Inflammatory macrophage treated with lipopolysaccharide for 1 hour (primary cell): ENCODE data around the gene ANGPT4.
"Not testable (repeated sequence)": the region's sequence is repeated elsewhere in the genome, so short reads cannot be mapped to it uniquely, and the experiment has no call there.

Experiments used
- DNase-seq, 2 donors: peaks; one replicate each; pipeline ENCODE4 v3.0.0-alpha.2; 2020 to 2022

The ANGPT4 gene

GRCh38 chr20:840858-841567 lies 75.1 kb downstream of the ANGPT4 start:
- DNase-seq, result no peak

DNA sequence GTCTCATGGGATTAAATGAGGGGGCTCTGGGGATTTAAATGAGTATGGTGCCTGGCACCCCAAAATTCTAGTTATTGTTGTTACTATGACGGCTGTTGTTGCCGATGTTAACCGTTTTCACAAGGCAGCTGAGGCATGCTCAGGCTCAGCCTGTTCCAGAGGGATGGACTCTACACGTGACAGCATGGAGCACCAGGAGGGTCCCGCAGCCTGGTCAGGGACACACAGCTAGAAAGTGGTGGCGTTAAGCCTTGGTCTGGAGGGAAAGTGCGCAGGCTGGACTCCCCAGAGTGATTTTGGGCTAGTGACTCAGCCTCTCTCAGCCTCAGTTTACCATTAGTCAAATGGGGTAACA lies 75.7 kb downstream of the ANGPT4 start:
- DNase-seq, result no peak

- no peak for DNase-seq
These were observed 76.5 kb downstream of the ANGPT4 start for GRCh38 chr20:839626-840025.

GRCh38 chr20:839015-839414 lies 77.1 kb downstream of the ANGPT4 start:
- DNase-seq, result no peak

- no peak for DNase-seq
These were observed 79.9 kb downstream of the ANGPT4 start for GRCh38 chr20:836190-836589.

DNA sequence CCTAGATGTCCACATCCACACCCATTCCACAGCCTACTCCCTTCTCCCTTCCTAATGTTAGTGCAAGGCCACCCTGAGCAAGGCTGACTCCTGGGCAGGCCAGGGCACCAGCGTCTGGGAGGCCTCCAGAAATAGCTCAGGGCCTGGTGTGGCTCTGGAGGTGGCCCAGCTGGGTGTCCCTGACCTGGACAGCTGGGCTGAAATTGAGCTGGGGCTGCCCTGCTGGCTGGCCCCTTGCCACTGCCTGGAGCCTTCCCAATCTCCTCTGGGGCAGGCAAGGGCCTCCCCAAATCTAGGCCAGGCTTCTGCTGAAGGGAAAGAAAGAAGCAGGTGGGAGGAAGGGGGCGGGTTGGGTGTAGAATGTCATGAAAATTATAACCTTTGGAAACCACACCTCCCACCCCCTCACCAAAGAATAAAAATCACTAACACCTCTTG lies 80.5 kb downstream of the ANGPT4 start:
- DNase-seq, result no peak

DNA sequence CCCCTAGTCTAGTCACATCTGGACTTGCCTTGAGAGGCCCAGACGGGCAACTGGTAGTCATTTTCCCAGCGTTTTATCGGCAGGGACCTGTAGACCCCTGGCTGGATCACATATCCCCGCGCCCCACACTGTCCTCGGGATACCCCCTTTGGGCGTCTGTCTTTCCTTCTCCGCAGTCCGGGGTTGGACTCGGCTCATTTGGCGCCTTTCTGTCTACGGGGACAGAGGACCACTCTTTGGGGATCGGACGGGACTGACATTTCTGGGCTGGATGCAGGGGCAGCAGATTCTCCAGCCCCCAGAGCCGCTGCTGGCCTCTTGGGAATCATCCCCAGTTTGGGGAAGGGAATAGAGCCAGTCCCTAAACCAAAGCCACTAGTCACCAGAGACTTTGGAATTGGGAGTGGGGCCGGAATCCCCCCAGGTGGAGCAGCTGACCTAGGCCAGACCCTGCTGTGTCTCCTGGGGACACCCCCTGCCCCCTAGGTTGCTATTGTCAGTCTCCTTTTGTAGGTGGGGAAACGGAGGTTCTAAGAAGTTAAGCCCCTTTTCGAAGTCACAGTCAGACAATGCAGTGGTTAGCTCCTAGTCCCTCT lies 81.9 kb downstream of the ANGPT4 start:
- no peak for DNase-seq

DNA sequence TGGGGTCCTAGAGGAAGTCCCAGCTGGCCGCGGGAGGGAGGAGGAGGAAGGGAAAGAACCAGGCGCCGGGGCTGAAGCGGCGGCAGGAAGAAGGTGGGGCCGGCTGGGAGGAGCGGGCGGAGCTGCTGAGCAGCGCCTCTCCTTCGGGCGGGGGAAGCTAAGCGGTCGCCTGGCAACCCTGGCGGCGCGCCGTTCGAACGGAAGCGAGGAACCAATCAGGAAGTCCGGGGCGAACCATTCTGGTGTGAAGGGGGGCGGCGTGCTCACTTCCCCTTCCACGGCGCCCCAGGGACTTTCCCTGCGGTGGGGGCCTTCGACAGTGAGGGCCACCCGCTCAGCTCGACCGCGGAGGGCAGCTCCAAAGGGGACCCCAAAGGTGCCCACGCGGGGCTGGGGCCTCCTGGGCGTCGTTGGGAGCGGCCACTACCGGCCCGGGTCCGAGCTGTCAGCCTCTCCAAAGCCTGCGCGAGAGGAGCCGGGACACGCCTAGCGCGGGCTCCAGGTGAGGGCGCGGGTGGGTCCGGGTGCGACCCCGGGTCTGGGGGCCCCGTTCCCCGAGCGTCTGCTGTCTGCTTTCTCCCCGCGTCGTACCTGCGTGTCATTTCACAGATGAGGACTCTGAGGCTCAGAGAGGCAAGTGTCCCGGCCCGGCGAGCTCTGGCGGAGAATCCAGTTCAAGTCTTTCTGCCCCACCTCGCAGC lies 82.5 kb downstream of the ANGPT4 start, which contains the start of gene FAM110A:
Gene FAM110A, plus strand, starts transcription at position 266 of the 701 bp plus-strand sequence. CDS start 11,090 bp downstream, outside the sequence.
- DNase-seq, result peak; percentile 95 to 99

- DNase-seq, result no peak
These were observed 83.0 kb downstream of the ANGPT4 start for GRCh38 chr20:833121-833449.

DNA sequence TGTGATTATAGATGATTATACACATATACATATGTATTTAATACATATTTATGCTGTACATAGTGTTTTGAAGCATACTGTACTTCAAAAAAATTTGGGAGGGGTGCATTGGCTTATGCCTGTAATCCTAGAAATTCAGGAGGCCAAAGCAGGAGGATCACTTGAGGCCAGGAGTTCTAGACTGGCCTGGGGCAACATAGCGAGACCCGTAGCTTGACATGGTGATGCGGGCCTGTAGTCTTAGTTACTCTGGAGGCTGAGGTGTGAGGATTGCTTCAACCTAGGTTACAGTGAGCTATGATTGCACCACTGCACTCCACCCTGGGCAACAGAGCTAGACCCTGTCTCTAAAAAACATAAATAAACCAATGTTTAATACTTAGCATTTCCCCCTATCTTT lies 84.2 kb downstream of the ANGPT4 start:
- no peak for DNase-seq

GRCh38 chr20:831251-831650 lies 84.9 kb downstream of the ANGPT4 start:
- no peak for DNase-seq

DNA sequence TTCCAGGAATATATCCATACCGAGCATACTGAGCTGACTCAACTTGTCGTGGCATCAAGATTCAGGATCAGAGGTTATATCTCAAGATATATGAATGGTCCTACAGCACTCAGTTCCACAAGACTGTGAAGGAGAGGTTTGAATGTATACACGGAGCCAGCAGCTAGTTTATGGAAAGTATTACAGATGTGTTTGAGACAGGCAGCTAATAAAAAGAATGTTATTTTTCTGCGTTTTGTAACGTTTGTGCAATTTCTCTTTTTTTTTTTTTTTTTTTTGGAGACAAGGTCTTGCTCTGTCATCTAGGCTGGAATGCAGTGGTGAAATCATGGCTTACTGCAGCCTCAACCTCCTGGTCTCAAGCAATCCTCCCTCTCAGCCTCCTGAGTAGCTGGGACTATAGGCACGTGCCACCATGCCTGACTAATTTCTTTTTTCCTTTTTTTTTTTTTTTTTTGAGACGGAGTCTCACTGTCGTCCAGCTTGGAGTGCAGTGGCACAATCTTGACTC lies 86.1 kb downstream of the ANGPT4 start:
- peak in 1 of 2 donors; percentile 72 for DNase-seq

DNA sequence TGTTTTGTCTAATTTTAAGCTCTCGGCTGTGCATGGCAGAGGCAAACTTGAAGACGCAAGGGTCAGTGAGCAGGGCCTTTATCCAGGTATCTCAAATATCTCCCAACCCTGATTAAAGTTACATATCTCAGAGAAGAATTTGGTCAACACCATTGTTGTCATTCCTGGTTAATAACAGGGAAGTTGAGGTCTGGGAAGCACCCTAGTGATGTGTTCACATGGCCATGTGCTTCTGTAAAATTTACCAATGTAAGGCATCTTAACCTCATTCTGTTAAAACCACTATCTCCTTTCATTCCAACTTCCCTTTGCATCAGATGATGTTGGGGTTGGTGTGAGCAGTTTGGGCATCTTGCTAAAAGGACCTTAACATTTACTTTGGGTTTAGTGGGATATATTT lies 86.6 kb downstream of the ANGPT4 start:
- DNase-seq, result peak; percentile 75 to 93

DNA sequence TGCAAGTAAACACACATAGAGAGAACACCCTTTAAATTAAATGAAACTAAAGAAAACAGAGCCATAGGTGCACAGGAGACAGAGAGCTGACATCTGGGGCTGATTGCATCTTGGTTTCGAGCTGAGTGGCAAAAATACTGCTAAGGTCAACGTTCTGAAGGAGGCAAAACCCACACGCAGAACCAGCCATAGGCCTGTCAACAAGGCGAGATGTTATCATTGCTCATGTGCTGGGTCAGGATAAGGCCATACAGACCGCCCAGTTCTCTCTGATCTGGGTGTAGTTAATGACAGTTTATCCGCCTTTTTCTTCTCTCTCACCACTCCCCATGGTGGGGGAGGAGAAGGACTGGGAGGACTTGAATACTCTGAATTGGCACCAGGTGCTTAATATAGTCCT lies 87.1 kb downstream of the ANGPT4 start:
- DNase-seq, result peak in 1 of 2 donors; percentile 25

DNA sequence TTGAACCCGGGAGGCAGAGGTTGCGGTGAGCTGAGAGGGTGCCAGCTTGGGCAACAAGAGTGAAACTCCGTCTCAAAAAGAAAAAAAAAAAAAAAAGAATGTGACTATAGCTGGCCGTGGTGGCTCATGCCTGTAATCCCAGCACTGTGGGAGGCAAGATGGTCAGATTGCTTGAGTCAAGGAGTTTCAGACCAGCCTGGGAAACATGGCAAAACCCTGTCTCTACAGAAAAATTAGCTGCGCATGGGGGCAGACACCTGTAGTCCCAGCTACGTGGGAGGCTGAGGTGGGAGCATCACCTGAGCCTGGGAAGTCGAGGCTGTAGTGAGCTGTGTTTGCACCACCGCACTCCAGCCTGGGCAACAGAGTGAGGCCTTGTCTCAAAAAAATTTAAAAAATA lies 88.2 kb downstream of the ANGPT4 start:
- not testable (repeated sequence) for DNase-seq

- DNase-seq, result no peak
These were observed 89.3 kb downstream of the ANGPT4 start for GRCh38 chr20:826695-827323.

DNA sequence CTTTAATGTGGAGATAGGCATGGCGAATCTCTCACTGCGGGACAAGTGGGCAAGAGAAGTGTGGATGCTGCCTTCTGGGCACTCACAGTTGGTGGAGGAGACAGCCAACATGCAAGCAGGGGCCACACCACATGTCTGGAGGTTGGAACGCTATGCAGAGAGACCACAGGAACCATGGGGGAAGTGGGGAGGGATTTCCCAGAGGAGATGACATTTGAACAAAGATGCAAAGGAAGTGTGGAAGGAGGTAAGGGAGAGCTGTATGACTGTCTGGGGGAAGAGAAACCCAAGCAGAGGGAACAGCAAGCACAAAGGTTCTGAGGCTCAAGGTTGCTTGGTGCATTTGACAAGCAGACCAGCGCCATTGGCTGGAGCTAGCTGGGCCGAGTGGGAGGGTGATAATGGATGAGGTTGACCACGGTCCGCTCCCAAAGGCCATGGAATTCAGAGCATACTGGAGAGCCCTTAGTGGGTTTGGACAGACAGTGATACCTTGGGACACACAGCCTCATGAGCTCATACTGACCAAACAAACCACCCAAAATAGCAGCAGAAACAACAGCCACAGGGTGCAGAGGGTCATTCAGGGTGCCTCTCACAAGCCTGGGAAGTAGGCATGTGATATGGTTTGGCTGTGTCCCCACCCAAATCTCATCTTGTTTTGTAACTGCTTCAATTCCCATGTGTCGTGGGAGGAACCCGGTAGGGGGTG lies 90.3 kb downstream of the ANGPT4 start:
- DNase-seq, result peak in 1 of 2 donors; percentile 41

GRCh38 chr20:824916-825315 lies 91.2 kb downstream of the ANGPT4 start:
- no peak for DNase-seq

DNA sequence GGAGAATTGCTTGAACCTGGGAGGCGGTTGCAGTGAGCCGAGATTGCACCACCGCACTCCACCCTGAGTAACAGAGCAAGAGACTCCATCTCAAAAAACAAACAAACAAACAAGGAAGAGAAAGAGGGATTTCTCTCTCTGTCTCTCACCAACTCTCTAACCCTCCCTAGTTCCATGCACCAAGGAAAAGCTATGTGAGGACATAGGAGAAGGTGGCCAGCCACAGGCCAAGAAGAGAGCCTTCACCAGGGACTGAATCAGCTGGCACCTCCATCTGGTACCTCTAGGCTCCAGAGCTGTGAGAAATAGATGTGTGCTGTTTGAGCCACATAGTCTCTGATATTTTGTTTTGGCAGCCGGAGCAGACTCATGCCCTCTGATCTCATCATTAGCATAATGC lies 91.6 kb downstream of the ANGPT4 start:
- DNase-seq, result no peak

GRCh38 chr20:823574-823902 lies 92.6 kb downstream of the ANGPT4 start:
- no peak for DNase-seq

- DNase-seq, result no peak
These were observed 93.2 kb downstream of the ANGPT4 start for GRCh38 chr20:822651-823573.

- DNase-seq, result no peak
These were observed 94.4 kb downstream of the ANGPT4 start for GRCh38 chr20:821731-822065.
